ENCODE results near the gene LRRC3C.
A peak's percentile ranks its signal among the peaks of the same experiment; 100 is the strongest.
"Not testable (repeated sequence)": the region's sequence is repeated elsewhere in the genome, so short reads cannot be mapped to it uniquely, and the experiment has no call there.

Gene LRRC3C

DNA sequence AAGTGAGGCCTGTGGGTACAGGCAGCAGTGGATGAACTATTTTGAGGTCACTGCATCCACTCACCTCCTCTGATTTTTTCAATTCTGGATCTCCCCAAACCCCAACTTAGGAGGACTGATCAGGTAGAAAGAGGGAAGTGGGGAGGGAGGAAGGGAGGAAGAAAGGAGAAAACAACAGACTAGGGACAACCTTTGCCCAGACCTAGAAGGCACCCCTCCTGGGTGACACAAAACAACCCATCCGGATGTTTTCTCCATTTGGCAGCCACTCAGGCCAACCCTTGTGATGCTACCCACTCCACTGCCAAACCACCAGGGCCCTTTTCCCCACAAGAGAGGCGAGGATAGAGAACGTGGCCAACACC lies 2.9 kb upstream of the LRRC3C start:
- no peak for DNase-seq

DNA sequence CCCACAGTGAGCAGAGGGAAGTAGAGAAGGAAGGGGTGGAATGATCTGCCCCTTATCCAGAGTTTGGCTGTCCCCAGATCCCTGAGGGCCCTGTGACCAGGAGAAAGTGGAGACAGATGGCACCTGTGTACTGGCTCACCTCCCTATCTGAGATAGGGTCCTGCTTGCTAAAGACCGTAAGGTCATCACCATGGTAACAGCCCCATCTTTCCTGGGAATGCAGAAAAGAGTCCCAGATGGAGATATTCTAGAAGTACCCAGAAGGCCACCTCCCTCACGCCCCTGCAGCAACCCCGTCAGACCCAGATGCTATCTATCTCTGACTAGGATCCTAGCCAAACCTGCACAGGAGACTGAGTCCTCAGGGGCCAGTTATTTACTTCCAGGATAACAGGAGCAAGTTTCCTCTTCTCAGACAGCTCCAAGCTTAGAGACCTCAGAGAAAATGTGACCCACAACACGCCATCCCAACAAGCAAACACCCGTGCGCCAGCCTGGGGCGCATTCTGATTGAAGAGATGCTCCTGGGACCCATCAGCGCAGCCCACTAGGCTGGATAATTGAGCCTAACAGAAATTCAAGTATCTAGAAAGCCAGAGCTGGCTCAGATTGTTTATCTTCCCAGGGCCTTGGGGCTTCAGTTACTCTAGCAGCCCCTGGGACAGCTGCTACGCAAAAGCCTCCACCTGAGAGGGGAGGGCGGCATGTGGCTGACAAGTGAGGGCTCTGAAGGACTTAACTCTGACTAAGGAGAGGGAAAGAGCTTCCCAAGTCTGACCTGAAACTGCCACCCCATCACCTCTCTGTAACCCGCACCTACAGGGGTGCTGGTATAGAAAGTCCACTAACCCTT lies 2.0 kb upstream of the LRRC3C start:
- DNase-seq: no peak

DNA sequence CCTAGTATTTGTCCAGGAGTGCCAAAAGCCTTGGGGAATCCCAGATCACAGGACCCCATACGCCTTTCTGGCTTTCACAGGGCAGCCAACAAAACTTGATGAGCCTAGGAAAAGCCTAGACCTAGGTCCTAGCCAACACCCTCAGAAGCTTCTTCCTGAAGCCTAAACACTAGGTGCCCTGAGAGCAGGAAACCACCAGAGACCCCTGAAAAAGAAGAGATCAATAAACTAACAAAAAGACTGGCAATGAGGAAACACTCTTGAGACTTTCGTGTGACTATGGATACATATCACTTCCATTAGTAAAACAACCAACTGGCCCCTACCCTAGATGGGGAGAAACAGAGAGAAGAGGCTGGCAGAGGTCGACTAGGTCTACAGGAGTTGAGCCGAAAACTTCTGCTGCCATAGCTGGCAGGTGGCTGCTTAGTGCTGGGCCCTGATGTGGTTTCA lies 1.4 kb upstream of the LRRC3C start:
- no peak for DNase-seq

DNA sequence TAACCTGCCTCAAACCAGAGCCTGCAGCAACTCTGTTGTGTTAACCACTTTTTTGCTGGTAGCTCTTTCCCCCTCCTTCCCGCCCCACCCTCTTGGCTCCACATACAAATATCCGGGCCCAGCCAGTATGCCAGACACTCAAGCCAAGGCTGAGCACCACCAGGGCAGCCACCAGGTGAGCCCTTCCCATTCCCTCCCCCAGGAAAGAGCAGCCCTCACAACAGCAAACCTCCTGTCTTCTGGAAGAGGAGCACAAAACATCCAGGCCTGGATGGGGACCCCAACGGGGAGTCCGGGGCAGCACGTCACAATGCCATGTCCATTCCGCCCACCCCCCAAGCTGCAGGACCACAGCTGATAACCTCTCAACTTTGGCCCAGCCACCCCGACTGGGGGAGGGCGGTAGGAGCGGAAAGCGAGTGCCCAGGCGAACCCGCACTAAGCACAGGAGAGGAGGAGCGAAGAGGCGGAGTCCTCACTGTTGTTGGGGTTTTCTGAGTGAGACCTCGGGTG lies 888 bp upstream of the LRRC3C start:
- DNase-seq: peak; percentile 15 to 92 (median 44)

DNA sequence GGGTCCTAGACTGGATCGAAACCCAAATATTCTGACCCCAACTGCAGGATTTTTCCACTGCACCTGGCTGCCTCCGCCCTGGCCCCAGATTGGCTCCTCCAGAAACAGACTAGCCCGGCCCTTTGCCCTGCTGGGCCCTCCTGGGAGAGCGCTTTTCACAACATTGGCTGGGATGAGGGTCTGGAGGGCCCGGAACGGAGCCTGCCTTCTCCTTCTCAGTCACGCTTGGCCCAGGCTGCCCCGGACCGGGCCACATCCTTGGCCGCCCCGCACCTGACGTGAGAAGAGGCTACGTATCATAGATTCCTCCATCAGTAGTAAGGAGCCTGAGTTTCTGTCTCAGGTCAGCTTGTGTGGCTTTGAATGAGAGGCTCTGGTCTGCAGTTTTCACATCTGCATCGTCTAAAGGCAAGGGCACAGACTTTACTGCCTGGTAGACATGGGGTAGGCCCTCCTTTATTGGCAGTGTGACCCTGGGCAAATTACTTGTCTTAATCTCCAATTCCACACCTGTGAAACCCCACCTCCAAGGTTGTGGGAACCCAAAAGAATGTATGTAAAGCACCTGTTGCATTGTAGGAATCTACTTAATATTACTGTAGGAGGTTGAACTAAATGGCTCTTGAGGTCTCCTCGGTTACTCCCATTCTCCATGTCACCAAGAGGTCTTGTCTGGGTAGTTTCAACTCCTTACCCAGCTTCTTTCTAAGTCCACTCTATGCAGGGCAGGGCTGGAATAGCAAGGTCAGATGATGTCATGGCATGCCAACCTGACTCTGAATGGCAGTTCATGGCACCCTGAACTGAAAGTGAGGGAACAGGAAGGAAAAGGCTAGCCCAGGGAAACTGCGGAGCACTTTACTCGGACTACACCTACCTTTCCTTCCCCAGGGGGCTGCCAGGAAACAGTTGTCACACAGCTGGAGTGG lies 661 bp downstream of the LRRC3C start:
- no peak for DNase-seq

DNA sequence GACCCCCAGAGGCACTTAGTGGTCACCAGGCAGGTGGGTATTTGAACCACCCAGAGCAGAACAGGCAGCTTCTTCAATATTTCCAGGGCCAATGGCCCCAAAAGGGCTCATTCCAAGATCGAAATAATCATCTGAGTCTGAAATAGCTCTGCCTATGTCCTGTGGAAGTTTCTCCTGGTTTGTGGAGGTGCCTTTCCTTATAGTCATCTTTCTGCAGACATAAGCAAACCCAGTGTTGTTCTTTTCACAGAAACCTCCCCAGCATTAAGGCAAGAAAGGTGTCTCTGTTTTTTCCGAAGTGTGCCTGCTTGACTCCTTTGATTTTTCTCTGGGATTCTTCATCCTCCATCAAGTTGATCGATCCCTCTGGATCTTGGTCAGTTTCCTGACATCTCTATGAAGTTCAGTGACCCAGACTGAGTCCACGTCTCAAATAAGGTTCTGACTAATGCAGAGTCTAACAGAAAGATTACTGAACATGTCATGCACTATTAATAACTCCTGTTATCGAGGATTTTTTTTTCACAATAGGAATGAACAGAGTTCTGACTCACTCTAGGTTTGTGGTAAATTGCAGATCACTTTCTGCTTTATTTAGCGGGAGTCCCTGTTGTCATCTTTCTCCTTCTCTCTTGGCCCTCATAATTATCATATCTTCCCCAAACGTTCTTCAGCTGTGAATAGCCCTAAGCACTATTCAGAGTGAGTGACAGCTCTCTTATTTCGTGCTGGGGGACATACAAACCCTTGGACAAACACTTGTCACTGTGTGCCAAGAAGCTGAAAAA lies 1.5 kb downstream of the LRRC3C start:
- DNase-seq: no peak

DNA sequence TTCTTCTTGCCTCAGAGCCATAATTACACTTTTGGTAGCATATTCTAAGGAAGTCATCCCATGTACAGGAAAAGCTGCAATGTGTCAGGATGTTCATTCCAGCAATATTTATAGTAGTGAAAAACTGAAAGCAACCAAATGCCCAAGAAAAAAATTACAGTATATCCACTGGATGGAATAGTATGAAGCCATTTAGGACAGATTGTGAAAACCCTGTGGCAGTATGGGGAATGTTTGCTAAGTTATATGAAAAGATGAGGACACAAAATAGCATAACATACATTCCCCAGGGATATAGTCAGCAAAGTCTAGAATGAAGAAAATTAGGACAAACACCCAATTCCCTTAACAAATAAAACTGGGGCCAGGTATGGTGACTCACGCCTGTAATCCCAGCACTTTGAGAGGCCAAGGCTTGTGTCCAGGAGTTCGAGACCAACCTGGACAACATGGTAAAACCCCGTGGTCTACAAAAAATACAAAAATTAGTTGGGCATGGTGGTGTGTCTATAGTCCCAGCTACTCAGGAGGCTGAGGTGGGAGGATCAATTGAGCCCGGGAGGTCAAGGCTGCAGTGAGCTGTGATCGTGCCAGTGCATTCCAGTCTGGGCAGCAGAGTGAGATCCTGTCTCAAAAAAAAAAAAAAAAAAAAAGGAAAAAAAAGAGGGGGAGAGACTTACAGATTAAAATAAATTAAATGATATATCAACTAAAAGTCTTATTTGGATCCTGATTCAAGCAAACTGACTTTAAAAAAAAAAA lies 2.3 kb downstream of the LRRC3C start:
- DNase-seq: no peak

DNA sequence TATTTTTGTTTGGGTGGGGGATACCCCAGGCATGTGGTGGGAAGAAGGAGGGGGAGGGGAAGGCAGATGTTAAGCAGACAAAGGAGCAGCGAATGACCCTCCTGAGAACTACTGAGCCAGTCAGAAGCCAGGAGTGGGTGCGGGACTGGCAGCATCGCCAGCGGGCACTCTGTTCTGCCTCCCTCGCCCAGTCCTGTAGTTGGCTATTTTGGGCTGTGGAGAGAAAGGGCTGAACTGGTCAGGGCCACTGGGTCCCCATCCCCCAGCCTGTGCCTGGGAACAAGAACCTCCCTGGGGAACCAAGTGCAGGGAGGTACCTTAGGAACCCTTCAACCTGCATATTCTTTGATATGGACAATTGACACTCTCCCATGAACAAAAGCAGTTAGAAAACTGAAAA lies 6.4 kb downstream of the LRRC3C start:
- DNase-seq: no peak

DNA sequence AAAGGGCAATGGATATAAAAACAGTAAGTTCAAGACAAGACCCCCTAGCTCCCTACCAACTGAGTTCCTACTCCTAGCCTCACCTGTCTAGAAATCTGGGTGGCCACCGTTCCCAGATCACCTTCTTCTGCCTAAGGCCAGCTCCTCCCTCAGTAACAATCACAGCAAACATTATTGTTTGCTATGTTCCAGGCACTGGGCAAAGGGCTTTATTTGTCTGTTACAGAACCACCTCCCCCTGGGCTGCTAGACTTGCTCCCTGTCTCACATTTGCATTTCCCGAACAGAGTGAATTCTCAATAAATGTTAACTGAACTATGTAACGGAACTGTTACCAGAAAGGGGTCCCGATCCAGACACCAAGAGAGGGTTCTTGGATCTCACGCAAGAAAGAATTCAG lies 6.8 kb downstream of the LRRC3C start:
- no peak for DNase-seq

DNA sequence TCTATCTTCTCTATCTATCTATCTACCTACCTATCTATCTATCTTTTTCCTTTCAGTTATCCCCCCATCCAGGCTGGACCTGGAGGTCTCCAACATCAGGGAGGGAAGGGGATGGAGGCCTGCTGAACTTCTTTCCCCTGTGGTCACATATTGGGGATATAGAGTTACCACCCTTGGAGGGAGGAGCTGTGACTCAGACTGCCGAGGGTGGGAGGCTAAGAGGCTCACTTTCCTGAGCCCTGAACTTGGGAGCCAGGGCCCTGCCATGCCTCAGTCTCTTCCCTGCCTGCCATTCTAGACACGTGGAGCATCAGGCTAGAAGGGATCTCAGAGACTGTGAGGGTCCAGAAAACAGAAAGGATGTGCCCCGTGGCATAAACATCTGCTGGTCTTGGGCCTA lies 8.4 kb downstream of the LRRC3C start:
- no peak for DNase-seq

DNA sequence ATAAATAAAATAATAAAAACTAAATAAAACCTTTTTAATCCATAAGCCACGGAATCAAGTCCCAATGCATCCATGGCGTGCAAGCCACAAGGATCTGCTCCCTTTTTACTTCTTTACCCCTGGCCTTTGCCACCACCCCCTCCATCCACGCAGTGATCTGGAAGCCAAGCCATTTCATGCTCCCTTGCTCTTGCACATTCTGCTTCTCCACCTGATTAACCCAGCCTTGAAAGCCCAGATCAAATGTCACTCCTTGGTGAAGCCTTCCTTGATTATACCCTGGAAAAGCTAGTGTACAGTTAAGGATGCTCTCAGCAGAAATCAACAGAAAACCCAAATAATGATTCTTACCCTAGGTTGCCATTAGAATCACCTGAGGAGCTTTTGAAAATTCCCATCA lies 9.9 kb downstream of the LRRC3C start:
- no peak for DNase-seq

DNA sequence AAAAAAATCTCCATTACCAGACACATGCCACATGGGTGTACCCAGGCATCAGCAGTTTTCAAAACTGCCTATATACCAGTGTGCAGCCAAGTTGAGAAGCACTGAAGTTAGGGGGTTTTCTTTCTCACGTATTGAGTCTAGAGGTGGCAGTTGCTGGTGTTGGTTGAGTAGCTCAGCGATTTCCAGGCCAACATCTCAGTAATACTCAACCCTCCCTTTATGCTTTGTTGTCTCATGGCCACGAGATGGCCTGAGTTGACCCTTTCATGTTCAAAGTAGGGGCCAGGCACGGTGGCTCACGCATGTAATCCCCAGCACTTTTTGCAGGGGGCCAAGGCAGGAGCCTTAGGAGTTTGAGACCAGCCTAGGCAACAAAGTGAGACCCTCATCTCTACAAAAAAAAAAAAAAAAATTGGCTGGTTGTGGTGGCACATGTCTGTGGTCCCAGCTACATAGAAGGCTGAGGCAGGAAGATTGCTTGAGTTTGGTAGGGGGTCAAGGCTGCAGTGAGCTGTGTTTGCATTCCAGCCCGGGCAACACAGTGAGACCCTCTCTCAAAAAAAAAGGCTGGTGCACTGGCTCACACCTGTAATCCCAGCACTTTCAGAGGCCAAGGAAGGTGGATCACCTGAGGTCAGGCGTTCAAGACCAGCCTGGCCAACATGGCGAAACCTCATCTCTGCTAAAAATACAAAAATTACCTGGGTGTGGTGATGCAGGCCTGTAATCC lies 10.8 kb downstream of the LRRC3C start:
- DNase-seq: no peak

DNA sequence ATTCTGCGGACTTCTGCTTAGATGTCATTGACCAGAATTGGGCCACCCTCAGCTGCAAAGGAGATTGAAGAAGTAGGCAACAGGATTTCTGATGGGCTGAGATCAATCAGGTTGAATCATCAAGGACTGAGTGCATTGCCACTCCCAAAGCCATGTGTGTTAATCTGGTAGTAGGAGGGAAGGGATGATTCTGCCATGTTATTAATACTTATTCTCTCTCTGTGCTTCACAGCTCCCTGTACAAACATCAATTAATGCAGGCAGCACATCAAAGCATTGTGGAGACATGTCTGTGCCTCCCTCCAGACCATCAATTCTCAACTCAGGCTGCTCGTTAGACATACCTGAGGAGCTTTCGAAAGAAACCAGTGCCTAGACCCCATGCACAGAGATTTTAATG lies 11.6 kb downstream of the LRRC3C start:
- no peak for DNase-seq

DNA sequence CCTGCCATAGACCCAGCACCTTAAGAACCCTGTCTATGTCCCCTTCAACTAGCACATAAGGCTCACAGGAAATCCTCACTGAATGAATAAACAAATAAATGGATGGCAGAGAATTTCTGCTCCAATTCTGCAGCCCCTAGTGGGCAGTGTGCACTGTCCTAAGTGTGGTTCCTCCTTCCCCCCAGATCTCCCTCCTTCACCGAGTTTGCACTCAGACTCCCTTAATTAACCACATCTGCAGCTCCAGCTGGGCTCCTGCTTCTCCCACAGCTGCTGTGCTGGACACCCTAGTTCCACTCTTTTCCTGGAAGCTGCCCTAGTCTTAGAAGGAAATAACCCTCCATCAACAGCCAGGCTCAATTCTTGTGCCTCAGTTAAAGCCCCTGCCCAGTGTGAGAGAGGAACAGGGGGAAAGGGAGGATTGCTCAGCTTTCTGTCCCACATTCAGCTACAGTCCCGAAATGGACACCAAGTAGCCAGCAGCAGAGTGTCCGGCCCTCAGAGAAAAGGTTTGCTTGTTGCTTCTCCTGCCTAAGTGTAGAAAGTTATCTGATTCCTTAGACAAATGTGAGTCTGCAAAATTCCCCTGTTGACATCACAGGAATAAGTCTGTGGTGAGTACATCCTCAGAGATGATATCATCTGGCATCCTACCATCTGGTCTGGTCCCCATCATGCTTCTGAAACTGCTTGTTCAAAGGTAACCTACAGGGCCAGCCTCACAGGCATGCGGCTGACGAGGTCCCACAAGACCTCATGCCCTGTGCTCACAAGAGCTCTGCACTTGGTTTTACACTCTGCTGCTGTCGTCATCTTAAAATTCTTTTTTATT lies 12.3 kb downstream of the LRRC3C start:
- DNase-seq: peak in 3 of 5 experiments; percentile 19 to 91 (median 30)

DNA sequence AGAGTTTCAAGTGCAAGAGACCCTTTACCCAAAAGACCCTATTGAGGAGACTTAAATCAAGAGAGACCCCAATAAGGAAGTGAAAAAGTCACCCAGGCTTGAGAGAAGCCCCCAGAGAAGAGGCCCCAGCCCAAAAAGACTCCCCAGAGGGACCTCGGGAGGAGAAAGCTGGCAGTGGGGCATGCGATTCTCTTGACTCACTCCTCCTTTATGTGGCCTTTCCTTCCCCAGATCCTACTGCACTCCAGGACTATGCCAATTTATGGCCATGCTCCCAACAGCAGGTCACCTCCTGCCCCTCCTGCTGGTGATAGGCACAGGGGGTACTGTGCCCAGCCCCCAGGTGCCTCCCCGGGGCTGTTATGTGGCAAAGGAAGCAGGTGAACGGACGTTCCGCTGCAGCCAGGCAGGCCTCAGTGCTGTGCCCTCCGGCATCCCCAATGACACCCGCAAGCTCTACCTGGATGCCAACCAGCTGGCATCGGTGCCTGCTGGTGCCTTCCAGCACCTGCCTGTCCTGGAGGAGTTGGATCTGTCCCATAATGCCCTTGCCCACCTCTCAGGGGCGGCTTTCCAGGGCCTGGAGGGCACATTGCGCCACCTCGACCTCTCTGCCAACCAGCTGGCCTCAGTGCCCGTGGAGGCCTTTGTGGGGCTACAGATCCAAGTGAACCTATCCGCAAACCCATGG lies 16.3 kb downstream of the LRRC3C start:
- DNase-seq: no peak

DNA sequence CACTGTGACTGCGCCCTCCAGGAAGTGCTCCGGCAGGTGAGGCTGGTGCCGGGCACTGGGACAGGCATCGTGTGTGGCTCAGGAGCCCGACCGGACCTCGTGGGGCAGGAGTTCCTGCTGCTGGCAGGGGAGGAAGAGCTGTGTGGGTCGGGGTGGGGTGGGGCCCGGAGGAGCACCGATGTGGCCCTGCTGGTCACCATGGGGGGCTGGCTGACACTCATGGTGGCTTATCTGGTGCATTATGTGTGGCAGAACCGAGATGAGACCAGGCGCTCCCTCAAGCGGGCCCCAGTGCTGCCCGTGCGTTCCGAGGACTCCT lies 16.8 kb downstream of the LRRC3C start:
- DNase-seq: no peak

DNA sequence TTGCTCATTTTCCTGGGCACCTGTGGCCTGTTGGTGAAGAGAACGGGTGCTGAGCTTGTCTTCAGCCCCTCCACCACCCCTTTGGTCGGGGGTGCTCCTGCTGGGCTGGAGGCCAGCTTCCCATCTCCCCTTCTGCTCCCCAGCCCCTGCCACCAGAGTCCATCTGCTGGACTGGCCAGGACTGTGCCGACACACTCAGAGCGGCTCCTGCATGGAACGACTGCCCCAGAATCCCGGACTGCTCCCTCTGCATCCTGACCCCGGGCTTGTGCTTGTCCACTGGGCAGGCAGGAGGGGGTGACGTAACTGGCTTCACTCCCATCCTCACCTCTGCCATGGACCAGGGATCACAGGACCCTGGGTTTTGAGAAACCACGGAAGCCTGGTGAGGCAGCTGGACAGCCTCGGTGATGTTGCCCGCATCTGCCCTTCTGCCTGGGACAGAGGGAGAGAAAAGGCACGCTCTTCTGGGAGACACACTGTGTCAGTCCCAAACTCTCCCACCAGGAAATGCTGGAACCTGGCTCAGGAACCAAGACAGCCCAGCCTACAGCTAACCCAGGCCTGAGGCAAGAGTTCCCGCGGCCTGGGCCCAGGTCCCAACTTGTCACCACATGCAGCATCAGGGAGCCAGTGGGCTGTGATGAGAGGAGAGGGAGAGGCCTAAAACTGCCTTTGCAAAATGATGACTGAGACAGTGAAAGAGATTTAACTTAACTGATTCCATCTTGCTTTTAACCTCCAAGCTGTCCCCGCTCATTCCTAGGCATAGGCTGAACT lies 19.2 kb downstream of the LRRC3C start:
- DNase-seq: no peak

DNA sequence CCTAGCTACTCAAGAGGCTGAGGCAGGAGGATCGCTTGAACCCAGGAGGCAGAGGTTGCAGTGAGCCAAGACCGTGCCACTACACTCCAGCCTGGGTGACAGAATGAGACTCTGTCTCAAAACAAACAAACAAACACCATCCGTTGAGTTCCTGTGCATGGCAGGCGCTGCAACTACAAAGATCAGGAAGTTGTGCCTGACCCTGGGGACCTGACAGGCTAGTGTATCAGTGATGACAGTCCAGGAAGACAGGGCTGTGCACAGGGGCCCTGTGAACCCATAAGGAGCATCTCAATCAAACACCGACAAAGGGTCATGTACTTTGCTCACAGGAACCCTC lies 20.9 kb downstream of the LRRC3C start:
- not testable (repeated sequence) for DNase-seq

DNA sequence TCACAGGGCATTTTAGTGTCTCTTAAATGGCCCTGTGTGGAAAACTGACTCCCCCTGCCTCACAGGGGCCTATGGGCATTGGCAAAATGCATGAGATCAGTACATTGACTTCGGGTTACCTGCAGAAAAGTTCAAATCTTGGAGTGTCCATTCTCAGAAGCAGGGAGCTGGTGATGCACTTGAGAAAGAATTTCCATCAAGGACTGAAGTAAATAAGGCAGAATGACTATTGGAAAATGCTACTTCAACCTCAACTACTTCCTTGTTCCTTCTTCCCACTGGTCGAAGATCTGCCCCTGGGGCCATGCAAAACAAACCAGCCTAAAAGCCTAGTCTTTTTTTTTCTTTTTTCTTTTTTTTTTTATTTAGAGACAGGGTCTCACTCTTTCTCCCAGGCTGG lies 21.5 kb downstream of the LRRC3C start:
- no peak for DNase-seq
